ENCODE measurements around the gene STIM1.
"Not testable (repeated sequence)": the region's sequence is repeated elsewhere in the genome, so short reads cannot be mapped to it uniquely, and the experiment has no call there.

Gene STIM1

GRCh38 chr11:4102711-4103110 is 247.2 kb downstream of the STIM1 start:
- no peak for DNase-seq (ENCODE audit: low read depth, low spot score)

- no peak for DNase-seq (ENCODE audit: low read depth, low spot score)
Observed at GRCh38 chr11:4103269-4103668, 247.8 kb downstream of the STIM1 start.

GRCh38 chr11:4105916-4106315 is 250.5 kb downstream of the STIM1 start:
- DNase-seq (ENCODE audit: low read depth, low spot score): no peak

GRCh38 chr11:4111834-4112233 is 256.4 kb downstream of the STIM1 start:
- DNase-seq (ENCODE audit: low read depth, low spot score): no peak

GRCh38 chr11:4115128-4115527 is 259.7 kb downstream of the STIM1 start:
- DNase-seq (ENCODE audit: low read depth, low spot score): no peak

- DNase-seq (ENCODE audit: low read depth, low spot score): no peak
Observed at GRCh38 chr11:4118107-4118506, 262.6 kb downstream of the STIM1 start.

GRCh38 chr11:4123218-4123617 is 267.8 kb downstream of the STIM1 start:
- no peak for DNase-seq (ENCODE audit: low read depth, low spot score)

GRCh38 chr11:4125141-4125540 is 269.7 kb downstream of the STIM1 start:
- no peak for DNase-seq (ENCODE audit: low read depth, low spot score)

GRCh38 chr11:4127357-4127756 is 271.9 kb downstream of the STIM1 start:
- DNase-seq (ENCODE audit: low read depth, low spot score): no peak

- not testable (repeated sequence) for DNase-seq (ENCODE audit: low read depth, low spot score)
Observed at GRCh38 chr11:4130219-4130618, 274.8 kb downstream of the STIM1 start.

GRCh38 chr11:4134806-4135205 is 279.3 kb downstream of the STIM1 start:
- DNase-seq (ENCODE audit: low read depth, low spot score): no peak

- no peak for DNase-seq (ENCODE audit: low read depth, low spot score)
Observed at GRCh38 chr11:4138497-4138896, 283.0 kb downstream of the STIM1 start.

- no peak for DNase-seq (ENCODE audit: low read depth, low spot score)
Observed at GRCh38 chr11:4140067-4140636, 284.7 kb downstream of the STIM1 start.
